HEK293 (cell line): ENCODE results near the gene CYP2C9.

Experiments
- BCL11A ChIP-seq: fragments of 450-650 bp; formaldehyde crosslinking; IDR thresholded peaks from 2 replicates; pipeline ENCODE4 v1.5.1; 2016; ENCODE audit warnings: low read depth, missing biosample characterization, missing genetic modification characterization
- CTCF ChIP-seq: fragments of 450-650 bp; formaldehyde crosslinking; IDR thresholded peaks from 2 replicates; pipeline ENCODE4 v1.5.1; 2016; ENCODE audit warnings: missing biosample characterization, missing genetic modification characterization
- PATZ1 ChIP-seq: fragments of 450-650 bp; formaldehyde crosslinking; IDR thresholded peaks from 2 replicates; pipeline ENCODE4 v1.5.1; 2016; ENCODE audit warnings: missing biosample characterization, missing genetic modification characterization
- PRDM4 ChIP-seq: fragments of 450-650 bp; formaldehyde crosslinking; IDR thresholded peaks from 2 replicates; pipeline ENCODE4 v1.5.1; 2017; ENCODE audit warnings: missing biosample characterization, missing genetic modification characterization
- SALL2 ChIP-seq: fragments of 450-650 bp; formaldehyde crosslinking; IDR thresholded peaks from 2 replicates; pipeline ENCODE4 v1.5.0; 2017; ENCODE audit warnings: missing biosample characterization, mild to moderate bottlenecking, missing genetic modification characterization, borderline replicate concordance
- YY1 ChIP-seq: fragments of 450-650 bp; formaldehyde crosslinking; IDR thresholded peaks from 2 replicates; pipeline ENCODE4 v1.5.1; 2018; ENCODE audit warnings: missing biosample characterization, missing genetic modification characterization
- ZBTB17 ChIP-seq: fragments of 450-650 bp; formaldehyde crosslinking; IDR thresholded peaks from 2 replicates; pipeline ENCODE4 v1.5.1; 2016; ENCODE audit warnings: missing biosample characterization, missing genetic modification characterization
- ZNF146 ChIP-seq: fragments of 450-650 bp; formaldehyde crosslinking; IDR thresholded peaks from 2 replicates; pipeline ENCODE4 v1.5.1; 2016; ENCODE audit warnings: missing biosample characterization, missing genetic modification characterization
- ZNF24 ChIP-seq: fragments of 450-650 bp; formaldehyde crosslinking; IDR thresholded peaks from 2 replicates; pipeline ENCODE4 v1.5.1; 2016; ENCODE audit warnings: missing biosample characterization, missing genetic modification characterization
- ZNF274 ChIP-seq, 2 experiments: fragments of 200-500 bp in 1 of 2; fragments of 450-650 bp in 1 of 2; sonication (Bioruptor generic) in 1 of 2; formaldehyde crosslinking in 1 of 2; IDR thresholded peaks; 2 replicates each; pipeline versions ENCODE4 v1.5.1 to v1.6.1; 2014 to 2016; ENCODE audit warnings: borderline replicate concordance in 1 of 2, inconsistent platforms in 1 of 2, low read length in 1 of 2, missing biosample characterization in 1 of 2, missing genetic modification characterization in 1 of 2
- ZNF501 ChIP-seq: fragments of 450-650 bp; formaldehyde crosslinking; IDR thresholded peaks from 2 replicates; pipeline ENCODE4 v1.5.1; 2016; ENCODE audit warnings: missing biosample characterization, missing genetic modification characterization
- TF ChIP-seq, protein P1 (sequence below): sonication (generic); formaldehyde crosslinking; IDR thresholded peaks from 2 replicates; pipeline ENCODE4 v1.8.1; 2022; ENCODE audit warnings: mild to moderate bottlenecking, moderate library complexity, missing genetic modification reagents
- TF ChIP-seq, protein P2 (sequence below): fragments of 450-650 bp; formaldehyde crosslinking; IDR thresholded peaks from 2 replicates; pipeline ENCODE4 v1.5.1; 2016; ENCODE audit warnings: missing biosample characterization, missing genetic modification characterization

GRCh38 chr10:94938383-94938782 lies at the start of gene CYP2C9:
- TF ChIP-seq CTCF (no peak), ZNF24 (tag by site-specific recombination) (no peak), PATZ1 (tag by site-specific recombination) (no peak), PRDM4 (no peak), ZNF146 (tag by site-specific recombination) (no peak), ZNF274 (IDR thresholded peaks at IDR 0.05; ENCODE audit: low read length) (no peak), ZNF274 (tag by site-specific recombination; IDR thresholded peaks at IDR 0.05; ENCODE audit: borderline replicate concordance) (no peak), ZNF501 (tag by site-specific recombination) (no peak), SALL2 (tag by site-specific recombination) (no peak), ZBTB17 (tag by site-specific recombination) (no peak), YY1 (tag by site-specific recombination) (no peak), BCL11A (tag by site-specific recombination) (no peak)
- TF ChIP-seq, protein P1, sequence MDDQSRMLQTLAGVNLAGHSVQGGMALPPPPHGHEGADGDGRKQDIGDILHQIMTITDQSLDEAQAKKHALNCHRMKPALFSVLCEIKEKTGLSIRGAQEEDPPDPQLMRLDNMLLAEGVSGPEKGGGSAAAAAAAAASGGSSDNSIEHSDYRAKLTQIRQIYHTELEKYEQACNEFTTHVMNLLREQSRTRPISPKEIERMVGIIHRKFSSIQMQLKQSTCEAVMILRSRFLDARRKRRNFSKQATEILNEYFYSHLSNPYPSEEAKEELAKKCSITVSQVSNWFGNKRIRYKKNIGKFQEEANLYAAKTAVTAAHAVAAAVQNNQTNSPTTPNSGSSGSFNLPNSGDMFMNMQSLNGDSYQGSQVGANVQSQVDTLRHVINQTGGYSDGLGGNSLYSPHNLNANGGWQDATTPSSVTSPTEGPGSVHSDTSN (CRISPR knock-in tag), result no peak
- TF ChIP-seq, protein P2, sequence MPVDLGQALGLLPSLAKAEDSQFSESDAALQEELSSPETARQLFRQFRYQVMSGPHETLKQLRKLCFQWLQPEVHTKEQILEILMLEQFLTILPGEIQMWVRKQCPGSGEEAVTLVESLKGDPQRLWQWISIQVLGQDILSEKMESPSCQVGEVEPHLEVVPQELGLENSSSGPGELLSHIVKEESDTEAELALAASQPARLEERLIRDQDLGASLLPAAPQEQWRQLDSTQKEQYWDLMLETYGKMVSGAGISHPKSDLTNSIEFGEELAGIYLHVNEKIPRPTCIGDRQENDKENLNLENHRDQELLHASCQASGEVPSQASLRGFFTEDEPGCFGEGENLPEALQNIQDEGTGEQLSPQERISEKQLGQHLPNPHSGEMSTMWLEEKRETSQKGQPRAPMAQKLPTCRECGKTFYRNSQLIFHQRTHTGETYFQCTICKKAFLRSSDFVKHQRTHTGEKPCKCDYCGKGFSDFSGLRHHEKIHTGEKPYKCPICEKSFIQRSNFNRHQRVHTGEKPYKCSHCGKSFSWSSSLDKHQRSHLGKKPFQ (tag by site-specific recombination), result no peak
